IPS-18c (cell line): ENCODE measurements around the gene CHSY1.

Source experiments
- H3K4me3 ChIP-seq: 2 replicates; pipeline ENCODE4 v1.7.0; 2013; ENCODE audit warnings: low read depth, mild to moderate bottlenecking, low read length, moderate library complexity; ENCODE audit not compliant: insufficient read depth
- H3K9me3 ChIP-seq: one replicate; pipeline ENCODE4 v1.6.1; 2013; ENCODE audit warnings: mild to moderate bottlenecking, low read length, moderate library complexity; ENCODE audit not compliant: control insufficient read depth, insufficient read depth

Gene CHSY1

GRCh38 chr15:101250873-101251829 is 697 bp downstream of the CHSY1 start:
- Histone ChIP-seq H3K9me3 (no peaks in the 10 kb centered on the region), H3K4me3 (peak overlapping the region; percentile 83)

- Histone ChIP-seq H3K9me3 (no peaks in the 10 kb centered on the region), H3K4me3 (peak overlapping the region; percentile 81)
These were observed 1.5 kb downstream of the CHSY1 start for GRCh38 chr15:101250341-101250831.

GRCh38 chr15:101248274-101248673 is 3.6 kb downstream of the CHSY1 start:
- no peaks in the 10 kb centered on the region for H3K9me3 ChIP-seq
- no peak overlapping the region for H3K4me3 ChIP-seq

GRCh38 chr15:101246824-101247745 is 4.8 kb downstream of the CHSY1 start:
- no peak overlapping the region for H3K4me3 ChIP-seq
- H3K9me3 ChIP-seq = no peaks in the 10 kb centered on the region

GRCh38 chr15:101246391-101246790 is 5.5 kb downstream of the CHSY1 start:
- H3K9me3 ChIP-seq = no peaks in the 10 kb centered on the region
- H3K4me3 ChIP-seq = no peak overlapping the region

GRCh38 chr15:101244889-101245668 is 6.8 kb downstream of the CHSY1 start:
- Histone ChIP-seq H3K9me3 (no peaks in the 10 kb centered on the region), H3K4me3 (no peak overlapping the region)

GRCh38 chr15:101244036-101244781 is 7.6 kb downstream of the CHSY1 start:
- H3K9me3 ChIP-seq = no peaks in the 10 kb centered on the region
- no peak overlapping the region for H3K4me3 ChIP-seq

GRCh38 chr15:101243420-101243819 is 8.4 kb downstream of the CHSY1 start:
- Histone ChIP-seq H3K9me3 (no peaks in the 10 kb centered on the region), H3K4me3 (no peak overlapping the region)

GRCh38 chr15:101242999-101243336 is 8.9 kb downstream of the CHSY1 start:
- Histone ChIP-seq H3K4me3 (no peak overlapping the region), H3K9me3 (no peaks in the 10 kb centered on the region)

- no peaks in the 10 kb centered on the region for H3K9me3 ChIP-seq
- no peak overlapping the region for H3K4me3 ChIP-seq
These were observed 9.5 kb downstream of the CHSY1 start for GRCh38 chr15:101242160-101242998.

- Histone ChIP-seq H3K4me3 (no peak overlapping the region), H3K9me3 (no peaks in the 10 kb centered on the region)
These were observed 11.5 kb downstream of the CHSY1 start for GRCh38 chr15:101240358-101240757.

- H3K4me3 ChIP-seq = no peak overlapping the region
- H3K9me3 ChIP-seq = no peaks in the 10 kb centered on the region
These were observed 12.1 kb downstream of the CHSY1 start for GRCh38 chr15:101239724-101240136.

GRCh38 chr15:101237251-101237650 is 14.6 kb downstream of the CHSY1 start:
- Histone ChIP-seq H3K4me3 (no peak overlapping the region), H3K9me3 (no peaks in the 10 kb centered on the region)

GRCh38 chr15:101233651-101234280 is 18.1 kb downstream of the CHSY1 start:
- no peak overlapping the region for H3K4me3 ChIP-seq
- H3K9me3 ChIP-seq = no peaks in the 10 kb centered on the region

- H3K9me3 ChIP-seq = no peaks in the 10 kb centered on the region
- H3K4me3 ChIP-seq = no peak overlapping the region
These were observed 19.2 kb downstream of the CHSY1 start for GRCh38 chr15:101232677-101233076.
